BJ (cell line): ENCODE results near the gene DEPDC1B. TPM values are rescaled to one million over a fixed set of nuclear protein-coding genes. Genes with fewer than 3 reads are reported as not detected.

Experiments used
- CTCF ChIA-PET: fragments of 350-600 bp; formaldehyde crosslinking; extraction: SDS; loops from one replicate; lab custom pipeline; 2021; ENCODE audit warnings: antibody characterized with exemption, inconsistent platforms; lab: Yijun Ruan, JAX
- POLR2A ChIA-PET: fragments of 300-600 bp; sonication (Branson Sonifier 250); formaldehyde crosslinking; extraction: SDS; loops from one replicate; lab custom pipeline; 2021; ENCODE audit warnings: antibody characterized with exemption; lab: Charles Lee
- DNase-seq: peaks from one replicate; pipeline ENCODE4 v3.0.0-alpha.2; 2011; ENCODE audit warnings: low read depth
- H3K27me3 ChIP-seq: 2 replicates; pipeline ENCODE4 v1.6.0; 2011; ENCODE audit warnings: low read length; ENCODE audit not compliant: control insufficient read depth, insufficient read depth
- H3K36me3 ChIP-seq: 2 replicates; pipeline ENCODE4 v1.5.1; 2011; ENCODE audit warnings: low read length; ENCODE audit not compliant: control insufficient read depth, insufficient read depth
- H3K4me3 ChIP-seq: 2 replicates; pipeline ENCODE4 v1.5.1; 2011; ENCODE audit warnings: low read depth, mild to moderate bottlenecking, control low read depth, low read length
- polyA plus RNA-seq: library from polyadenylated mRNA; depleted of rRNA; stranded (reverse); fragments of >200 nt; gene quantifications from 2 replicates; pipeline ENCODE4 v1.2.3, GENCODE V29; 2011
- TF ChIP-seq, protein P1 (sequence below): IDR thresholded peaks from 2 replicates; pipeline ENCODE4 v1.5.1; 2011; ENCODE audit warnings: low read depth, mild to moderate bottlenecking, control low read depth, inconsistent platforms, low read length, moderate library complexity; ENCODE audit not compliant: insufficient read depth

DEPDC1B gene
- polyA plus RNA-seq, 1 experiment: 6.5 TPM

- TF ChIP-seq, protein P1, sequence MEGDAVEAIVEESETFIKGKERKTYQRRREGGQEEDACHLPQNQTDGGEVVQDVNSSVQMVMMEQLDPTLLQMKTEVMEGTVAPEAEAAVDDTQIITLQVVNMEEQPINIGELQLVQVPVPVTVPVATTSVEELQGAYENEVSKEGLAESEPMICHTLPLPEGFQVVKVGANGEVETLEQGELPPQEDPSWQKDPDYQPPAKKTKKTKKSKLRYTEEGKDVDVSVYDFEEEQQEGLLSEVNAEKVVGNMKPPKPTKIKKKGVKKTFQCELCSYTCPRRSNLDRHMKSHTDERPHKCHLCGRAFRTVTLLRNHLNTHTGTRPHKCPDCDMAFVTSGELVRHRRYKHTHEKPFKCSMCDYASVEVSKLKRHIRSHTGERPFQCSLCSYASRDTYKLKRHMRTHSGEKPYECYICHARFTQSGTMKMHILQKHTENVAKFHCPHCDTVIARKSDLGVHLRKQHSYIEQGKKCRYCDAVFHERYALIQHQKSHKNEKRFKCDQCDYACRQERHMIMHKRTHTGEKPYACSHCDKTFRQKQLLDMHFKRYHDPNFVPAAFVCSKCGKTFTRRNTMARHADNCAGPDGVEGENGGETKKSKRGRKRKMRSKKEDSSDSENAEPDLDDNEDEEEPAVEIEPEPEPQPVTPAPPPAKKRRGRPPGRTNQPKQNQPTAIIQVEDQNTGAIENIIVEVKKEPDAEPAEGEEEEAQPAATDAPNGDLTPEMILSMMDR: no peak
- ChIA-PET CTCF (no interaction called here), POLR2A (no interaction called here)
- Histone ChIP-seq H3K4me3 (no peak overlapping the region), H3K27me3 (peaks cover 6% of the 10 kb centered on the region; the same call in 1 of the 2 replicates), H3K36me3 (no peaks in the 10 kb centered on the region)
- no peak for DNase-seq
Measured at GRCh38 chr5:60705144-60705543, 5.2 kb upstream of the DEPDC1B start.

DNA sequence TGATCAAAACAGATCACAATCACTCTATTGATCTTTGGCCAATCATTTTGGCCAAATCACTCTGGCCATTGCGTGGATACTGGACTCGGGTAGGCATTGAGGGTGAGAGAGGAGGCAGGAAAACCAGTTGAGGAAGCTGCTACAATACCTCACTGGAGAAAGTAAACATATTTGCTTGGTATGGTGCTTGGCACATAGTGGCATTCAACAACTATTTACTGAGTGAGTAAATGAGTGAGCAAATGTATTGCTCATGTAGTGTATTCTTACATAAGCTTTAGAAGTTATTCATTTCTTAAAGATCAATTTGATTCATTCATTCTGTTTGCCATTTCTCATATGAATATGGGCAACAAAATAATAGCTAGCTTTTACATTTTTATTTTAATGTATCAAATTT is 4.0 kb upstream of the DEPDC1B start:
- CTCF ChIA-PET: interaction anchor here (1.0 kb wide), 1 partner anchor 35 kb away, joined by 3 read pairs; no protein-coding TSS in a partner anchor
- TF ChIP-seq, protein P1: no peak

GRCh38 chr5:60701321-60701968 is 1.5 kb upstream of the DEPDC1B start:
- H3K27me3 ChIP-seq: peaks cover 2% of the 10 kb centered on the region; the same call in 1 of the 2 replicates
- TF ChIP-seq, protein P1: no peak
- H3K36me3 ChIP-seq: no peaks in the 10 kb centered on the region
- CTCF ChIA-PET: interaction anchor here (1.3 kb wide), 1 partner anchor 13 kb away, joined by 4 read pairs; no protein-coding TSS in a partner anchor
- DNase-seq: no peak
- POLR2A ChIA-PET: no interaction called here
- no peak overlapping the region for H3K4me3 ChIP-seq

More for the DNA sequence above, 4.0 kb upstream of the DEPDC1B start:
- Histone ChIP-seq H3K4me3 (no peak overlapping the region), H3K27me3 (peaks cover 4% of the 10 kb centered on the region; the same call in 1 of the 2 replicates), H3K36me3 (no peaks in the 10 kb centered on the region)
- no peak for DNase-seq
- POLR2A ChIA-PET: no interaction called here

- Histone ChIP-seq H3K27me3 (peaks cover 2% of the 10 kb centered on the region; the same call in 1 of the 2 replicates), H3K4me3 (peak overlapping the region; percentile 91), H3K36me3 (no peaks in the 10 kb centered on the region)
- CTCF ChIA-PET: interaction anchor here (0.7 to 5.1 kb wide), 14 partner anchors 9 to 890 kb away, joined by 3 to 49 read pairs (median 5); no protein-coding TSS in a partner anchor
- POLR2A ChIA-PET: no interaction called here
- no peak for DNase-seq
- TF ChIP-seq, protein P1: no peak
Measured at GRCh38 chr5:60700416-60700757, 421 bp upstream of the DEPDC1B start.

GRCh38 chr5:60699288-60699608 is 718 bp downstream of the DEPDC1B start:
- ChIA-PET POLR2A (interaction anchor here (0.6 kb wide), 1 partner anchor 16 kb away, joined by 3 read pairs; no protein-coding TSS in a partner anchor), CTCF (interaction anchor here (0.8 to 5.1 kb wide), 11 partner anchors 9 to 889 kb away, joined by 3 to 49 read pairs (median 4); no protein-coding TSS in a partner anchor)
- TF ChIP-seq, protein P1: no peak
- H3K36me3 ChIP-seq: no peaks in the 10 kb centered on the region
- DNase-seq: no peak
- H3K27me3 ChIP-seq: peaks cover 2% of the 10 kb centered on the region; the same call in 1 of the 2 replicates
- H3K4me3 ChIP-seq: peak overlapping the region; percentile 91
